Endothelial cell (in vitro differentiated cells): Measurements from ENCODE around the gene UBE2QL1. TPM values are rescaled to one million over a fixed set of nuclear protein-coding genes. Genes with fewer than 3 reads are reported as not detected.

Experiments
- DNase-seq: peaks from one replicate; pipeline ENCODE4 v3.0.0; 2021; ENCODE audit warnings: low spot score
- H3K27ac Mint-ChIP-seq: one replicate; pipeline ENCODE4 v1.8.0; 2021; ENCODE audit warnings: mixed read lengths, inconsistent platforms; ENCODE audit not compliant: unreplicated experiment
- H3K27me3 Mint-ChIP-seq: one replicate; pipeline ENCODE4 v1.8.0; 2021; ENCODE audit warnings: mild to moderate bottlenecking, moderate library complexity, mixed read lengths, inconsistent platforms; ENCODE audit not compliant: unreplicated experiment
- H3K36me3 Mint-ChIP-seq: one replicate; pipeline ENCODE4 v1.8.0; 2021; ENCODE audit warnings: mild to moderate bottlenecking, low read depth, mixed read lengths, inconsistent platforms; ENCODE audit not compliant: unreplicated experiment
- H3K4me1 Mint-ChIP-seq: one replicate; pipeline ENCODE4 v1.8.0; 2021; ENCODE audit warnings: mild to moderate bottlenecking, mixed read lengths, inconsistent platforms; ENCODE audit not compliant: unreplicated experiment
- H3K4me3 Mint-ChIP-seq: one replicate; pipeline ENCODE4 v1.8.0; 2021; ENCODE audit warnings: mild to moderate bottlenecking, mixed read lengths, inconsistent platforms; ENCODE audit not compliant: unreplicated experiment
- H3K9me3 Mint-ChIP-seq: one replicate; pipeline ENCODE4 v1.8.0; 2021; ENCODE audit warnings: mixed read lengths, inconsistent platforms; ENCODE audit not compliant: unreplicated experiment
- CTCF ChIP-seq: fragments of 200-600 bp; sonication (generic); IDR thresholded peaks from one replicate; pipeline ENCODE4 v1.5.0; 2021; ENCODE audit warnings: antibody characterized with exemption; ENCODE audit not compliant: unreplicated experiment
- total RNA-seq: library from RNA; stranded (reverse); fragmentation: NEBNext Ultra II Directional; extraction: Animal tissue kit (Norgen Biotek cat#: 25700); gene quantifications from one replicate; pipeline ENCODE4 v1.2.1, GENCODE V29; 2021; ENCODE audit not compliant: unreplicated experiment

The UBE2QL1 gene
- total RNA-seq, 1 donor from 2014 or later: 0.85 TPM

GRCh38 chr5:6403416-6403815 lies 45.2 kb upstream of the UBE2QL1 start:
- TF ChIP-seq CTCF: no peak
- no peak for DNase-seq
- Mint-ChIP-seq H3K4me1 (peaks cover 20% of the 10 kb centered on the region), H3K27ac (no peak overlapping the region), H3K4me3 (no peak overlapping the region), H3K36me3 (no peaks in the 10 kb centered on the region), H3K27me3 (peaks cover 1% of the 10 kb centered on the region), H3K9me3 (peaks cover under 1% of the 10 kb centered on the region)

GRCh38 chr5:6404129-6404528 lies 44.5 kb upstream of the UBE2QL1 start:
- Mint-ChIP-seq H3K4me1 (peaks cover 20% of the 10 kb centered on the region), H3K36me3 (no peaks in the 10 kb centered on the region), H3K27me3 (peaks cover 2% of the 10 kb centered on the region), H3K27ac (no peak overlapping the region), H3K4me3 (no peak overlapping the region), H3K9me3 (peaks cover 4% of the 10 kb centered on the region)
- TF ChIP-seq CTCF: no peak
- DNase-seq: no peak

- Mint-ChIP-seq H3K27ac (no peak overlapping the region), H3K9me3 (peaks cover 4% of the 10 kb centered on the region), H3K4me3 (no peak overlapping the region), H3K27me3 (peaks cover 2% of the 10 kb centered on the region), H3K4me1 (peaks cover 20% of the 10 kb centered on the region), H3K36me3 (no peaks in the 10 kb centered on the region)
- no peak for TF ChIP-seq CTCF
- DNase-seq: no peak
Measured at GRCh38 chr5:6405591-6405990, 43.1 kb upstream of the UBE2QL1 start.

- H3K4me1 Mint-ChIP-seq: peaks cover 5% of the 10 kb centered on the region
- no peaks in the 10 kb centered on the region for H3K36me3 Mint-ChIP-seq
- H3K9me3 Mint-ChIP-seq: peaks cover 4% of the 10 kb centered on the region
- no peak overlapping the region for H3K27ac Mint-ChIP-seq
- DNase-seq: no peak
- TF ChIP-seq CTCF: no peak
- H3K4me3 Mint-ChIP-seq: no peak overlapping the region
- H3K27me3 Mint-ChIP-seq: peaks cover 2% of the 10 kb centered on the region
Measured at GRCh38 chr5:6407558-6408259, 41.0 kb upstream of the UBE2QL1 start.

GRCh38 chr5:6408260-6408596 lies 40.4 kb upstream of the UBE2QL1 start:
- Mint-ChIP-seq H3K9me3 (peaks cover 4% of the 10 kb centered on the region), H3K27ac (no peak overlapping the region), H3K4me3 (no peak overlapping the region), H3K27me3 (peaks cover 2% of the 10 kb centered on the region), H3K36me3 (no peaks in the 10 kb centered on the region), H3K4me1 (no peaks in the 10 kb centered on the region)
- TF ChIP-seq CTCF: no peak
- DNase-seq: no peak
